Astrocyte of the hippocampus (primary cell): ENCODE data around the gene CXCL9.
"Not testable (repeated sequence)": the region's sequence is repeated elsewhere in the genome, so short reads cannot be mapped to it uniquely, and the experiment has no call there.

ENCODE experiments used
- DNase-seq: peaks from one replicate; pipeline ENCODE4 v3.0.0; 2011; ENCODE audit warnings: low read depth, low spot score

The CXCL9 gene

DNA sequence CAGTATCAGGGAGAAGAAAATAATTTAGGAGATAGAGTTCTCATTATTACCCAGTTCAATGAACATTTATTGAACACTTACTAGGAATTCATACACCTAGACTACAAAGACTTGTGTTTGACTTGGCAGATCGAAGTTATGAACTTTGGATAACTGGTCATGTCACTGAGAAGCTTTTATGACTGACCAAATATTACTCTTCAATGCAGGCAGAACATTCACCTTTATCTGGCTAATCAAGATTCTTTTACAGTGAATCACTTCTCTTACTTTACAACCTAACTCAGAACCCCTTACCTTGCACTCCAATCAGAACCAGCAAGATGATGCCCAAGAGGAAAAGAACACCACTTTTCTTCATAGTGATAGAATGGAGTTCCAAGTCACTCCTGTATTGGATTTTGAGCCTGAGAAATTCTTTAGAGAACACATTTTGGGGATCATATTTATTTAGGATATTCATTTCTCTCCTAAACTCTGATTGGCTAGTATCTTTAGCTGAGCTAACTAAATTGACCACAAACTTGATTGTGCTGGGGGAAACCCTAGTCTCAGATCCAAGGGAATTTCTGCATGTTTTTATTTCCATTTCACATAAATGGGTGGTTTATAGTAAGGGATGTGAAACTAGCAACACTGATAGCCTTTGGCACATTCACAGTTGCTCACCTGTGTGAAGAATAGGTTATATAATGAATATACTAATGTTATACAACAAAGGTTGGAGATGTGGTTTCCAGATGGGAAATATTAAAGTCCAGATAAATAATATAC lies at the start of gene CXCL9:
CXCL9 (minus strand) TSS at position 421 of the 774 bp plus-strand sequence; CDS start at position 361, 60 bp downstream.
- DNase-seq = no peak

GRCh38 chr4:76055421-76055820 lies 48.1 kb upstream of the CXCL9 start:
- DNase-seq = no peak

DNA sequence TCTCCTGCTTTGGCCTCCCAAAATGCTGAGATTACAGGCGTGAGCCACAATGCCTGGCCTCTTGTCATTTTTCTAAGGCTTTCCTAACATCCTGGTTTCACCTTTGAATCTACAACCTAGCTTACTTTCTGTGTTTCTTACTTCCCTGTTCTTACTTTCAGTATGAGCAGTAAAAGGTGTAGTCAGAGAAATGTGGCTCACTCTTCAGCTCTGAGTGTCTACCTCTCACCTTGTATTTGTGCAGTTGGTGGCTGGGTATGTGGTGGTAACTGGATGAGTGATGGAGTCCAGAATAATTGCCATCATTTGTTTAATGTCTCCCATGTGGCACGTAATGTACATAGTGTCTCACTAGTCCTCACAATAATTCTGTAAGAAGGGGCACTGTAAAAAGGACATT lies 47.7 kb upstream of the CXCL9 start:
- no peak for DNase-seq

GRCh38 chr4:76053730-76054129 lies 46.4 kb upstream of the CXCL9 start:
- DNase-seq = no peak

GRCh38 chr4:76050560-76051050 lies 43.3 kb upstream of the CXCL9 start:
- not testable (repeated sequence) for DNase-seq

- DNase-seq = not testable (repeated sequence)
Observed at GRCh38 chr4:76049860-76050416, 42.6 kb upstream of the CXCL9 start.

DNA sequence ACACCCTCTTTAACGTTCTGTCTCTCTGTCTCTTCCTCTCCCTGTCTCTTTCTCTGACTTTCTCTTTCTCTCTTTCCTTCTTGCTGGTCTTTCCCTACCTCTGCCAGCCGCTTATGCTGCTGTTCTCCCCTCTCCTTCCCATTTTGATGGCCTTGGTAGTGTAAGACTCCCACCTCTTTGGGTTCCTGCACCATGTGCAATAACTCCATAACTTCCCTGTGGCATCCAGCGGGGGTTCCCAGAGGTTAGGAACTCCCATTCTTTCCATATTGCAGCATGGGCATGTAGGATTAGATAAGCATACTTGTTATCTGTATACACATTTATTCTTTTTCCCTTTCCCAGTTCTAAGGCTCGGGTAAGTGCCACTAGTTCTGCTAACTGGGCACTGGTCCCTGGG lies 37.4 kb upstream of the CXCL9 start:
- not testable (repeated sequence) for DNase-seq

DNA sequence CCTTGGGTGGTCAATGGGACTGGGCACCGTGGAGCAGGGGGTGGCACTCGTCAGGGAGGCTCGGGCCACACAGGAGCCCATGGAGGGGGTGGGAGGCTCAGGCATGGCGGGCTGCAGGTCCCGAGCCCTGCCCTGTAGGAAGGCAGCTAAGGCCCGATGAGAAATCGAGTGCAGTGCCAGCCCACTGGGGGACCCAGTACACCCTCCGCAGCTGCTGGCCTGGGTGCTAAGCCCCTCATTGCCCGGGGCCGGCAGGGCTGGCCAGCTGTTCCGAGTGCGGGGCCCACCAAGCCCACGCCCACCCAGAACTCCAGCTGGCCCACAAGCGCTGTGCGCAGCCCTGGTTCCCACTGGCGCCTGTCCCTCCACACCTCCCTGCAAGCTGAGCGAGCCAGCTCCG lies 36.0 kb upstream of the CXCL9 start:
- DNase-seq = not testable (repeated sequence)

DNA sequence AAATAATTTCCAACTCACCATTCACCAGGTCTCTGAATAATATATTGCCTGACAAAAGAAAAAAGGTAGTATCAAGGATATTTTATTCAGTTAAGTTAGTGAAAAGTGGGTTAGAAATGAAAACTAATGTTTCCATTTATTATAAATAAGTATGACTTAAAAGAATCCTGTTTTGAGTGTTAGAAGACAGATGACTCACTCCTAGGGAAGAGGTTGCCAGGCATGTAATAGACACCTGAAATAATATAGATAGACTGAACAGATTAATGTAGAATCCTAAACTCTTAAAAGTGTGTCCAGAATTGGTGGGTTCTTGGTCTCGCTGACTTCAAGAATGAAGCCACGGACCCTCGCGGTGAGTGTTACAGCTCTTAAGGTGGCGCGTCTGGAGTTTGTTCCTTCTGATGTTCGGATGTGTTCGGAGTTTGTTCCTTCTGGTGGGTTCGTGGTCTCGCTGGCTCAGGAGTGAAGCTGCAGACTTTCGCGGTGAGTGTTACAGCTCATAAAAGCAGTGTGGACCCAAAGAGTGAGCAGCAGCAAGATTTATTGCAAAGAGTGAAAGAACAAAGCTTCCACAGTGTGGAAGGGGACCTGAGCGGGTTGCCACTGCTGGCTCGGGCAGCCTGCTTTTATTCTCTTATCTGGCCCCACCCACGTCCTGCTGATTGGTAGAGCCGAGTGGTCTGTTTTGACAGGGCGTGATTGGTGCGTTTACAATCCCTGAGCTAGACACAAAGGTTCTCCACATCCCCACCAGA lies 35.1 kb upstream of the CXCL9 start:
- DNase-seq = not testable (repeated sequence)

GRCh38 chr4:76036855-76037254 lies 29.5 kb upstream of the CXCL9 start:
- DNase-seq = no peak

DNA sequence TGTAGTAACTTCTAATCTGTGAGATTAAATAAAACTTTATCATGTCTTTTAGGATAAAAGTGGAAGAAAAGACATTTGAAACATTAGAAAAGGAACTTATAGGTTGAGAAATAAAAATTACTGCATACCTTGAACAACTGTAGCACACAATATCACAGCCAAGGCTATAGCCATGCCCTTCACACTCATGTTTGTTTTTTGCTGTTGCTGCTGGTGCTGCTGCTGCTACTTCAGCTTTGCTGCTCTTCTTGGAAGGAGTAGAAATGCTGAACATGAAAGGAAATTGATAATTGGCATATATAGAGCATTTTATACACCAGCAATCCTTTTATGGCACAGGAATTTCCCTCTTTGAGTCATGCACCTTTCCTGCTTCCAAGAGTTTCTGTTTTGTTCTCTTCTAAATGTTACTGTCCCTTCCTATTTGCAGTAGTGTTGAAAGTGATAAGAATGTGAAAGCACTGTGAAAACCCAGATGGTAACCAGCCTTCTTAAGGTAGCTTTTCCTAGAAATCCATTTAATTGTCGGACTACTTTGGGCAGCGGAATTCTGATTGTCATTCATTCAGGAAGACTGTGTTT lies 28.6 kb upstream of the CXCL9 start, which contains the start of gene CXCL11:
CXCL11 (minus strand) TSS at position 272 of the 582 bp plus-strand sequence; CDS start at position 189, 83 bp downstream.
- peak; percentile 10 for DNase-seq

- DNase-seq = no peak
Observed at GRCh38 chr4:76035141-76035540, 27.8 kb upstream of the CXCL9 start.

GRCh38 chr4:76029300-76029699 lies 22.0 kb upstream of the CXCL9 start:
- DNase-seq = no peak

DNA sequence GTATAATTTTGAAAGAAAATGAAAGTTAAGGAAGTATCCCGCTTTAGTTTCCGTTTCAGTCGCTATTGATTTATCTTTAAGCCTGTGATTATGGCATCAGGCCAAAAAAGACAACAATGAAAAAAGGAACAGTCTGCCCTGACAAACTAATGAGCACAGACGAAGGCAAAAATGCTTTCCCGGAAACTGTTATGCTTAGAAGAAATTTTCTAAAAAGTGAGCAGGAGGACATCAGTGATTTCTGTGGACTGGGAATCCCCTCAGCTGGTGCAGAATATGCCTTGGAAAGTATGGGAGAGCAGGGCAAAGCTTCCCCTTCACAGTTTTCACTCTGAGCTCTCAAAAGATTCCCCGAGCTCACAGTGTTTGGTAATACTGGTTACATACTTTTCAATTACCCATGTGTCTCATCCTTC lies 21.0 kb upstream of the CXCL9 start:
- peak; percentile 17 for DNase-seq

- DNase-seq = no peak
Observed at GRCh38 chr4:76024065-76024464, 16.8 kb upstream of the CXCL9 start.

DNA sequence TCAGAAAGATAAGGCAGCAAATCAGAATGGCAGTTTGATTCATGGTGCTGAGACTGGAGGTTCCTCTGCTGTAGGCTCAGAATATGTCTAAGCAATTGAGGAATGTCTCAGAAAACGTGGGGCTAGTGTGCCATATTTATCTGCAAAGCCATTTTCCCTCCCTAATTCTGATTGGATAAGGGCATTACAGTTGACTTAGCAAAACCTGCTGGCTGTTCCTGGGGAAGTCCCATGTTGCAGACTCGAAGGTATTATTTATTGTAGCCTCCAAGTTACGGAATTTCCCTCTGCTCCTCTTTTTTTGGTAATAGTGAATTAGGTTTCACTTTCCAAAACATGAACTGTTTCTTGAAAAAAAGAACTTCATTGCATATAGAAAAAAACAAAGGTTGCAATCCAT lies 16.1 kb upstream of the CXCL9 start, which contains the start of gene CXCL10:
CXCL10 (minus strand) TSS at position 109 of the 400 bp plus-strand sequence; CDS start at position 43, 66 bp downstream.
- DNase-seq = peak; percentile 17

DNA sequence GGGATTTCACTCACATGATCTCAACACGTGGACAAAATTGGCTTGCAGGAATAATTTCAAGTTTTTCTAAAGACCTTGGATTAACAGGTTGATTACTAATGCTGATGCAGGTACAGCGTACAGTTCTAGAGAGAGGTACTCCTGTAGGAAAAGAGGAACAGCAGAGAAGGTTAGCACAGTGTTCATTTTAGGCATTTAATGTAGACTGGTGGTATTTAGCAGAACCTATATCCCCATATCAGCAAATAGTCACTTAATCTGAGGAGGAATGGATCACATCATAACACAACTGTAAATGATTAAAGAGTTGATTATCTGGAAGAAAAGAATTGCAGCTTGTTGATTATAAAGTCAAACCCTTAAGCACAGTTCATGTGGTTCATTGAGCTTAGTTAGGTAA lies 15.4 kb upstream of the CXCL9 start:
- DNase-seq = no peak

- no peak for DNase-seq
Observed at GRCh38 chr4:76022031-76022430, 14.7 kb upstream of the CXCL9 start.

- DNase-seq = no peak
Observed at GRCh38 chr4:76017056-76017686, 9.9 kb upstream of the CXCL9 start.

- no peak for DNase-seq
Observed at GRCh38 chr4:76016393-76016792, 9.1 kb upstream of the CXCL9 start.

GRCh38 chr4:76013540-76013939 lies 6.2 kb upstream of the CXCL9 start:
- DNase-seq = no peak
